A549 (cell line): ENCODE results near the gene PLPPR1.

ENCODE experiments used
- CTCF ChIP-seq: fragments of >200 bp; sonication (Bioruptor Twin); formaldehyde crosslinking; IDR thresholded peaks from 3 replicates; pipeline ENCODE4 v1.5.1; 2016
- REST ChIP-seq: fragments of 200-600 bp; sonication (generic); IDR thresholded peaks from 2 replicates; pipeline ENCODE4 v1.6.1; 2016; ENCODE audit warnings: antibody characterized with exemption, mild to moderate bottlenecking, moderate library complexity

GRCh38 chr9:101037430-101037829 lies 8.9 kb downstream of the PLPPR1 start:
- TF ChIP-seq REST (no peak), CTCF (no peak)
